Measurements from ENCODE around the gene PRSS2.
"Not testable (repeated sequence)": the region's sequence is repeated elsewhere in the genome, so short reads cannot be mapped to it uniquely, and the experiment has no call there.

The PRSS2 gene

DNA sequence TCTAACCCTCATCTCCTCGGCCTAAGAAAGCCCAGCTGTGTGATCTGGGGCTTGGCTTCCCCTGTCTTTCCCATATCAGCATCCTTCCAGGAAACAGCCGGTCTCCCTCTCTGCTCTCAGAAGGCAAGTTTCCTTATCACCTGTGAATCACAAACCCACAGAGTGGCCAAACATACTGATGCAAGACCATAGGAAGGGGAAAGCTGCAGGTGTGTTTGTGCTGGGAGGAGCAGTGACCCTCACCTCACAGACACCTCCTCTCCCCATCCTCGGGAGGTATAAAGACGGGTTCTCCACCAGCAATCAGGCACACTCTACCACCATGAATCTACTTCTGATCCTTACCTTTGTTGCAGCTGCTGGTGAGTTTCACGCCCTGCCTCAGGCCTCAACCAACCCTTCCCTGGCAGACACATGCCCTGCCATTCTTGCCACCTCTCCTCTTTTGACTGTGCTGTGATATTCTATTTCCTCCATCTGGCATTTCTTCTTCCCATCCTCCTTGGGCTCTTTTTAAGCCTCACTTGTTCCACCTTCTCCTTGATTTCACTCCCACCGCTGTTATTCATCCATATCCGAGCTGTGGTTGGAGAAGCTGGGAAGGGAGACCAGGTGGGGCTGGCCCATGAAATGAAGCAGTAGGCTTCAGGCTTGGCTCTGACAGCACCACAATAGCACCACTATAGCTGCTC lies at the start of gene PRSS2:
TSS of gene PRSS2 (plus strand) at position 310 of the 692 bp plus-strand sequence. CDS start at position 323, 13 bp downstream.
- DNase-seq (ENCODE audit: low spot score): no peak

DNA sequence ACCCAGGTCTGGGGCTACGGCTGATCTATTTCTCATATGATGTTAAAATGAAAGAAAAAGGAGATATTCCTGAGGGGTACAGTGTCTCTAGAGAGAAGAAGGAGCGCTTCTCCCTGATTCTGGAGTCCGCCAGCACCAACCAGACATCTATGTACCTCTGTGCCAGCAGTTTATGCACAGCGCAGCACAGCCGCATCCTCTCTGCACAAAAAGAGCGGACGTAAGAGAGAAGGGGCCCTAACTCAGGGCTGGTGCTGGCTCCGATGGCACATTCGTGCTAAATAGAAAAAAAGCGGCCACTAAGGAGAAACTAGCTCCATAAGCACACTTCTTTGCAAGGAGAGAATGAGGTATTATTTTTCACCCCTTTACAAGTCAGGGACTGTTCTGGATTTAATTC lies 49.8 kb upstream of the PRSS2 start:
- DNase-seq (ENCODE audit: low spot score): no peak

DNA sequence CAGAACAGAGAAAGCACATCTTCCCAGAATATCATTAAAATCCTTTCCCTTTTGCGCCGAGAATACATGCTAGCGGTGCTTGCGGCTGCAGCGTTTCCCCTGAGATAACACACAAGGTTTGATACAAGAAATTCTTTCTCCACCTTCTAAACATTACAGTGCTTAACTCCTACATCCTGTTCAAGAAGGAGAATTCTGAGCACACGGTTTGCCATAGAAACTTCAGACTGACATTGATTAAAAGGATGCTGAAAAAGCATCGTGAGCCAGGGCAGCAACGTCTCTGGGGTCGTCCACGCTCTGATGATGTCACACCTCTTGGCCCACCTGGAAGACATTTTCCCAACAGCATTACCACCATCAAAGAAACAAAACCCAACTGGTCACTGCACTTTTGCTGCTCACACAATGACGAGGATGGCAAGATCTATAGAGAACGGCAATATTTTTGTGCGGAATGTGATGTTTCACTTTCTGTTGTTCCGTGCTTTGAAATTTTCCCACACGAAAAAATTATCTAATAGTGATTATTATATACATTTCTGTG lies 48.4 kb upstream of the PRSS2 start:
- DNase-seq (ENCODE audit: low spot score): no peak

- no peak for DNase-seq (ENCODE audit: low spot score)
Observed at GRCh38 chr7:142733271-142733670, 37.5 kb upstream of the PRSS2 start.

GRCh38 chr7:142739923-142740492 lies 30.8 kb upstream of the PRSS2 start:
- no peak for DNase-seq (ENCODE audit: low spot score)

DNA sequence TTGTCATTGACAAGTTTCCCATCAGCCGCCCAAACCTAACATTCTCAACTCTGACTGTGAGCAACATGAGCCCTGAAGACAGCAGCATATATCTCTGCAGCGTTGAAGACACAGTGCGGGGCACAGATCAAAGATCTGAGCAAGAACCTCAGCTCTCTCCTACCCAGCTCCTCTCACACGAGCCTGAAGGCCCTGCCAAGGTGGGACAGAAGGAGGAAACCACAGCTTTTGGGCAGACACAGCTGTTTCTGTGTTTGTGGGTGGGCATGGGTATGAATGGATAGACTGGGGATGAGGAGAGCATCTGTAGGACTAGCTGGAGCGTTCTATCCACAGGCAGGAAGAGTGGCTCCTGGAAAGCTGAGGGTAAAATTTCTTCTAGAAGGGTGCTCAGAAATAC lies 30.0 kb upstream of the PRSS2 start:
- DNase-seq (ENCODE audit: low spot score): no peak

- not testable (repeated sequence) for DNase-seq (ENCODE audit: low spot score)
Observed at GRCh38 chr7:142741932-142742331, 28.8 kb upstream of the PRSS2 start.

DNA sequence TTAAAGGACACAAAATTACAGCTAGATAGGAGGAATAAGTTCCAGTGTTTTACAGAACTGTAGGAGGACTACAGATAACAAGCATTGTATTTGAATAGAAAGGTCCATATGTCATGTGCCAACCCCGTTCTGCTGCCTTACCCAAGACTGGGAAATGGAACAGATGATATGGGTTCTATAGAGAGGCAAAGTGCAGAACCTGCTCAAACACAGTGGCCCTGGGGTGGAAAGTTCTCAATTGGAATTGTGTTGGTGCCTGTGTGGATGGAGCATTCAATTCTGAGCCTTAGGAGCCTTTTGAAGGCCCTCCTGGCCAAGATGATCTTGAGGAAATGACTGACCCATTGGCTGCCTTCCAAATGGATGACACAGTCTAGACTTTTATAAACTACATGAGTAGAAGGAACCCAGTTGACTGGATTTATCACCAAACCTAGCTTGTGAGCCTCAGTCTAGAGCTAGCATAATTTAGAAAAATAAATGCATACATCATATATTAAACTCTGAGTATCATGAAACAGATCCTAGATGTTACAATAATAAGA lies 25.6 kb upstream of the PRSS2 start:
- DNase-seq (ENCODE audit: low spot score): no peak

GRCh38 chr7:142745745-142746144 lies 25.0 kb upstream of the PRSS2 start:
- no peak for DNase-seq (ENCODE audit: low spot score)

DNA sequence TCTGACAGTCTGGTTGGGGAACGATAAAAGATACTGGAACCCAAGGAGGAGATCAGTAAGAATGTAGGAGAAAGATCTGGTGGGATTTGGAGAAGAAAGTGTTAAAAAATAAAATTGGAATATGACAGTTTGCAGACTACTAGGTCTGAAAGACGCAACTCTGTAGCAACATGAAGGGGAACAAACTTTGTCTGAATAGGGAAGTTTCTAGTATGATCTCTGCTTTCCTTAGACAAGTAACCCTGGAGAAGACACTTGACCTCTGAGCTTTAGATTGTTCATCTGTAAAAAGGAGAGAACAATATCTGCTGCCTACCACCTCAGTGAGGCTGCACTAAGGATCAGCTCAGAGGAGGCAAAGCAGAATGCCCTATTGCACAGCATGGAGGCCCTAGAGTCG lies 24.5 kb upstream of the PRSS2 start:
- no peak for DNase-seq (ENCODE audit: low spot score)

DNA sequence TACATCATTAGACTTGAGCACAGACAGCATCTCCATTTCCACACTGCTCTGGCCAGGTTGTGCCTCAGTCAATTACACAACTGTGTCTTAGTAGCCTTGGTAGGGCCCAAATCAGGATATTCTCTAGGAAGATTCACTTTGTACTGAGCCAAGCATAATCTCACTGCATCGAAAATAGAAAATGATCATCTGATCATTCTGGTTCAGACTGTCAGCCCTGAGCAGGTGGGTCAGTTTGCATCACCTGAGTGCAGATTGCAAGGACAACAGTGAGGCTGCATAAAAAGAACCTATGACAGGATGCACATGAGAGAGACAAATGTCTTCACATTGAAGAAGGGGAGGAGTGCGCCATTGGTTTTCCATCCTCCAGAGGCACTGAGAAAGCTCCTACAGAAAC lies 22.4 kb upstream of the PRSS2 start:
- DNase-seq (ENCODE audit: low spot score): not testable (repeated sequence)

DNA sequence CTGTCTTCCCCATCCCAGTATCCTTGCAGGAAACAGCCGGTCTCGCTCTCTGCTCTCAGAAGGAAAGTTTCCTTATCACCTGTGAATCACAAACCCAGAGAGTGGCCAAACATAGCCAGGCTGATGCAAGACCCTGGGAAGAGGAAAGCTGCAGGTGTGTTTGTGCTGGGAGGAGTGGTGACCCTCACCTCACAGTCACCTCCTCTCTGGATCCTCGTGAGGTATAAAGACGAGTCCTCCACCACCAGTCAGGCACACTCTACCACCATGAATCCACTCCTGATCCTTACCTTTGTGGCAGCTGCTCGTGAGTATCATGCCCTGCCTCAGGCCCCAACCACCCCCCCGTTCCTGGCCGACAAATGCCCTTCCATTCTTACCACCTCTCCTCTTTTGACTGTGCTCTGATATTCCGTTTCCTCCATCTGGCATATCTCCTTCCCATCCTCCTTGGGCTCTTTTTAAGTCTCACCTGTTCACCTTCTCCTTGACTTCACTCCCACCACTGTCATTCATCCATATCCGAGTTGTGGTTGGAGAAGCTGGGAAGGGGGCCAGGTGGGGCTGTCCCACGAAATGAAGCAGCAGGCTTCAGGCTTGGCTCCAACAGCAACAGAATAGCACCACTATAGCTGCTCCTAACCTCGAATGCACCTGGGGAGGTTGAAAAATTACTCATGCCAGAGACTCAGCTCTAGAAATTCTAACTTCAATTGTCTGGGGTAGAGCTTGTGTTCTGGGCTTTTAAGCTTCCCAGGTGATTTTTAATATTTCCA lies 21.4 kb upstream of the PRSS2 start, which contains the start of gene PRSS1:
TSS of gene PRSS1 (plus strand) at position 255 of the 776 bp plus-strand sequence. CDS start at position 268, 13 bp downstream.
- DNase-seq (ENCODE audit: low spot score): no peak

- no peak for DNase-seq (ENCODE audit: low spot score)
Observed at GRCh38 chr7:142750321-142750938, 20.3 kb upstream of the PRSS2 start.

DNA sequence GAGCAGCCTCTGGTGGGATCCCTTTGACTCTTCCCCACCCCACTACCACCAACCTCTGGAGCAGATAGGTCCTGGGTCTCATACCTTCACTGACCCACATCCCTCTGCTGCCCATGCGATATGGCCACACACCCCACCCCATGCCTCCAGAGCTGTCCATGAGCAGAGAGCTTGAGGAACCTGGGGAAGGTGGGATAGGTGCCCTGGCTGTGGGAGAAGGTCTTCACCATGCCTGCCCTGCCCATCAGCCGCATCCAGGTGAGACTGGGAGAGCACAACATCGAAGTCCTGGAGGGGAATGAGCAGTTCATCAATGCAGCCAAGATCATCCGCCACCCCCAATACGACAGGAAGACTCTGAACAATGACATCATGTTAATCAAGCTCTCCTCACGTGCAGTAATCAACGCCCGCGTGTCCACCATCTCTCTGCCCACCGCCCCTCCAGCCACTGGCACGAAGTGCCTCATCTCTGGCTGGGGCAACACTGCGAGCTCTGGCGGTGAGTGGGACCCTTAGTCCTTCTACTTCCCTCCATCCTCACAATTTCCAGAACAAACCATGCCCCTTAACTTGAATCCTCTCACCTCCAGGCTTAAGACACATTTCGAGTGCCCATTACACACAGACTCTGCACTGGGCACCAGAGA lies 19.1 kb upstream of the PRSS2 start:
- DNase-seq (ENCODE audit: low spot score): not testable (repeated sequence)

GRCh38 chr7:142752376-142753225 lies 18.2 kb upstream of the PRSS2 start:
- DNase-seq (ENCODE audit: low spot score): no peak

DNA sequence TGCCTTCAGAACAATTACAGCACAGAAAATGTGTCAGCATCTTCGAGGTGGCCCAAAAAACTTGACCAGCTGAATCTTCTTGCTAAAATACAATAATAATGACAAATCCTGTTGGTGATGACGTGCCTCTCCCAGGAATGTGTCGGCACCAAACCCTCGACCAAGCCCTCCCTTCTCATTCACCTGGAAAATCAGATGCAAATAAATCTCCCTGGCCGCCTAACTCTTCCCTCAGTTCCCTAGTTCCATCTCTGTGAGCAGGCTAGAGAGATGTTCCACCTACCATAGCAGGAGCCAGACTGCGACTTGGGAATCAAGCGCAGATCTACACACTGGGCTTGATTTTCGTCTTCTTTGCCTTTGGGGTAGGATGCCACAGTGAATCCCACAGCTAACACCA lies 17.4 kb upstream of the PRSS2 start:
- DNase-seq (ENCODE audit: low spot score): no peak

DNA sequence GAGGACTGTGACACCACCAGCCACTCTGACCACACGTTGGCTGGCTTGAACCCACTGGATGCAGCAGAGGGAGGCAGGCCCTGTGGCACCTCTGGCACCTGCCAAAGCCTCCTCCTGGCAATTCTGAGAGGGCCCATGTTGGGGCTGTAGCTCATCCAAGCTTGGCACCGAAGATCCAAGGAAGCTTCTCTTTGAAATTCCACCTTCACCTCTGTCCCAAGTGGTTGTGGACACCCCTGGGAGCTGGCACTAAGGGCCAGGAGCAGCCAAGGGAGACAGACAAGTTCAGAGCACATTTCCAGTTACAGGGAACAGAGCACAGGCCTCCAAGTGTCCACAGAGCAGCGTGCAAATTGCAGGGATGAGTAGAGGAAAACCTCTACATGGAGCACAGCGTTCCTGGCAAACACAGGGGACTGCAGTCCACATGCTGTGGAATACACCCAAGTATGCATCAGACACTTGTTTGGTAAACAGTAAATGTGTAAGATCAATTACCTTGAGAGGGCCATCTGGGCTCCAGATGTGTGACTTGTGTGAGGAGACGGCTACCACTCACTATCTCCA lies 16.8 kb upstream of the PRSS2 start:
- DNase-seq (ENCODE audit: low spot score): not testable (repeated sequence)

DNA sequence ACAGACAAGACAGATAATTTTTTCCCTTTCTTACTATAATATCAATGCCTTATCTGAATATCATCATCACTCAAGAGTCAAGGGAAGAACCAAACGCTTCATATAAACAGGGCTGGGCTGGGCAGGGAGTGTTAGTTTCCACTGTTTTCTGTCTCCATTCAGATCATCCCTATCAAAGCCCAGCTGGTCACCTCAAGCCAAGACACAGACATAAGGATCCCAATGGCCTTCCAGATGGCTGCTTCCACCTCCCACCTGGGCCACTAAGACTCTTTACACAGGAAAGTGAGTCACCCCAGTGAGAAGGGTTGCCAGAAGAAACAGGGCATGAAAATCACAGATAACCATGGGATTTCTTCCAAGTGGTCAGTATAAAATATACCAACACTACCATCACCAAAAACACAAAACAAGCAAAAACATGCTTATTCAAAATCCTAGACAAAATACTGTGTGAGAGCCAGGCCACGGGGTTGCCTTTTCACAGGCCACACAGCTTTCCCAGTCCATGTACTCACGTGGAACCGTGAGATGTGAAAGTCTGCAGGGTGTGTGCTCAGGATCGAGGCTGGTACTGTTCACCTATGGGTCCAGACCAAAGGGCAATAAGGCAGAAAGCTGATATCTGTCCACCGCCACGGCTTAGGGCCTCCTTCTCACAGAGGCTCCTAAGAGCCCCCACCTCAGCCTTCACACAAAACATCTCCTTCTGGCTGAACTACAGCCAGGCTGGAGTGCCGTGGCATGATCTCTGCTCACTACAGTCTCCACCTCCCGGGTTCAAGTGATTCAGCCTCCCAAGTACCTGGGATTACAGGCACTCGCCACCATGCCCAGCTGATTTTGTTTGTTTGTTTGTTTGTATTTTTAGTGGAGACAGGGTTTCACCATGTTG lies 15.8 kb upstream of the PRSS2 start:
- no peak for DNase-seq (ENCODE audit: low spot score)

DNA sequence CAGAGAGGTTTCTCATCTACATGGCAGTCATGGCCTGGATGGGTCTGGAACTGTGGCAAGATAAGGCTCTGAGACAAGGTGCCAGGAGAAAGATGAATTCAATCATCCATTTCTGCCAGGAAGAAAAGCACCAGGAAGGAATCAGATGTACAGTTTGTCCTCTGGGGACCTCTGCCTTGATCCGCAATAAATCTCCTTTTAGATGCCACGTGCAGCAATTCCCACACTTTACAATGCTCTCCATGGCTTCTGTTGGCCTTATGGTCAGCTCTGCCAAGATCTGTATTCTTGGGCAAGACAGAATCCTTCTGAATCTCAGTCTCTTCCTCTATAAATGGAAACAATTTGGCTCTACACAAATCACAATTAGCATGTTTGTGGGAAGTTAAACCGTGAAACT lies 12.5 kb upstream of the PRSS2 start:
- DNase-seq (ENCODE audit: low spot score): not testable (repeated sequence)
